H9 (cell line): Measurements from ENCODE around the gene WDR37. TPM values are rescaled to one million over a fixed set of nuclear protein-coding genes. Genes with fewer than 3 reads are reported as not detected.

Experiments
- DNase-seq: peaks from one replicate; pipeline ENCODE4 v3.0.0-alpha.2; 2017
- H2AFZ ChIP-seq: one replicate; pipeline ENCODE4 v1.6.1; 2013; ENCODE audit warnings: mild to moderate bottlenecking, low read length, control low read depth, moderate library complexity
- H2AK5ac ChIP-seq: 2 replicates; pipeline ENCODE4 v1.6.1; 2013; ENCODE audit warnings: low read length, control low read depth, mixed read lengths; ENCODE audit not compliant: insufficient read length
- H2BK120ac ChIP-seq: one replicate; pipeline ENCODE4 v1.6.1; 2013; ENCODE audit warnings: low read depth, mild to moderate bottlenecking, low read length, control low read depth, inconsistent platforms; ENCODE audit not compliant: poor library complexity, severe bottlenecking
- H2BK12ac ChIP-seq: 2 replicates; pipeline ENCODE4 v1.6.1; 2013; ENCODE audit warnings: low read length, control low read depth, mixed read lengths, low read depth; ENCODE audit not compliant: insufficient read length
- H2BK15ac ChIP-seq: 2 replicates; pipeline ENCODE4 v1.6.1; 2013; ENCODE audit warnings: low read depth, low read length, control low read depth
- H2BK20ac ChIP-seq: one replicate; pipeline ENCODE4 v1.6.1; 2013; ENCODE audit warnings: low read depth, mild to moderate bottlenecking, low read length, control low read depth, inconsistent platforms; ENCODE audit not compliant: poor library complexity, severe bottlenecking
- H2BK5ac ChIP-seq: 2 replicates; pipeline ENCODE4 v1.6.1; 2013; ENCODE audit warnings: low read length, control low read depth, mixed read lengths; ENCODE audit not compliant: insufficient read length
- H3K14ac ChIP-seq: 2 replicates; pipeline ENCODE4 v1.6.1; 2013; ENCODE audit warnings: low read length, control low read depth; ENCODE audit not compliant: insufficient read depth
- H3K18ac ChIP-seq: 2 replicates; pipeline ENCODE4 v1.6.1; 2013; ENCODE audit warnings: low read depth, mild to moderate bottlenecking, mixed read lengths, low read length, control low read depth; ENCODE audit not compliant: insufficient read length
- H3K23ac ChIP-seq: 2 replicates; pipeline ENCODE4 v1.6.1; 2013; ENCODE audit warnings: low read length, control low read depth, mixed read lengths, low read depth; ENCODE audit not compliant: insufficient read length
- H3K23me2 ChIP-seq: 2 replicates; pipeline ENCODE4 v1.6.1; 2013; ENCODE audit warnings: low read depth, mild to moderate bottlenecking, mixed read lengths, low read length, control low read depth; ENCODE audit not compliant: insufficient read length, poor library complexity, severe bottlenecking
- H3K27ac ChIP-seq: 2 replicates; pipeline ENCODE4 v1.5.1; 2013; ENCODE audit warnings: low read length, control low read depth, mixed read lengths, low read depth; ENCODE audit not compliant: insufficient read length
- H3K27me3 ChIP-seq: 2 replicates; pipeline ENCODE4 v1.6.1; 2013; ENCODE audit warnings: low read length, control low read depth, inconsistent platforms; ENCODE audit not compliant: insufficient read depth
- H3K4ac ChIP-seq: 2 replicates; pipeline ENCODE4 v1.6.1; 2013; ENCODE audit warnings: low read depth, mild to moderate bottlenecking, control low read depth, inconsistent platforms, low read length, moderate library complexity
- H3K4me1 ChIP-seq: 2 replicates; pipeline ENCODE4 v1.6.1; 2013; ENCODE audit warnings: low read length, control low read depth, inconsistent platforms; ENCODE audit not compliant: insufficient read depth
- H3K4me2 ChIP-seq: 2 replicates; pipeline ENCODE4 v1.6.1; 2013; ENCODE audit warnings: low read length, control low read depth, mixed read lengths; ENCODE audit not compliant: insufficient read length, insufficient read depth
- H3K56ac ChIP-seq: 2 replicates; pipeline ENCODE4 v1.6.1; 2013; ENCODE audit warnings: low read depth, mild to moderate bottlenecking, mixed read lengths, low read length, control low read depth; ENCODE audit not compliant: insufficient read length
- H3K79me1 ChIP-seq: 2 replicates; pipeline ENCODE4 v1.6.1; 2013; ENCODE audit warnings: low read depth, mild to moderate bottlenecking, moderate library complexity, low read length, control low read depth, inconsistent platforms; ENCODE audit not compliant: insufficient read depth, poor library complexity, severe bottlenecking
- H3K79me2 ChIP-seq: 2 replicates; pipeline ENCODE4 v1.6.1; 2013; ENCODE audit warnings: low read length, control low read depth, inconsistent platforms; ENCODE audit not compliant: insufficient read depth
- H3K9ac ChIP-seq: 2 replicates; pipeline ENCODE4 v1.6.1; 2013; ENCODE audit warnings: low read length, control low read depth, mixed read lengths; ENCODE audit not compliant: insufficient read length; ENCODE audit errors: extremely low read depth
- H3K9me3 ChIP-seq: one replicate; pipeline ENCODE4 v1.6.1; 2013; ENCODE audit warnings: low read depth, low read length, inconsistent platforms; ENCODE audit not compliant: control insufficient read depth
- H3T11ph ChIP-seq: one replicate; pipeline ENCODE4 v1.6.1; 2013; ENCODE audit warnings: mild to moderate bottlenecking, low read length, control low read depth, inconsistent platforms
- H4K20me1 ChIP-seq: one replicate; pipeline ENCODE4 v1.6.1; 2013; ENCODE audit not compliant: control insufficient read depth, insufficient read length, insufficient read depth
- H4K5ac ChIP-seq: 2 replicates; pipeline ENCODE4 v1.6.1; 2013; ENCODE audit warnings: low read depth, mild to moderate bottlenecking, mixed read lengths, low read length, control low read depth; ENCODE audit not compliant: insufficient read length
- H4K8ac ChIP-seq: replicated peaks from 2 replicates; pipeline ENCODE4 v1.6.1; 2013; ENCODE audit warnings: low read length, control low read depth, mixed read lengths, low read depth; ENCODE audit not compliant: insufficient read length
- H4K91ac ChIP-seq: 2 replicates; pipeline ENCODE4 v1.6.1; 2013; ENCODE audit warnings: low read depth, mild to moderate bottlenecking, moderate library complexity, mixed read lengths, low read length, control low read depth; ENCODE audit not compliant: insufficient read length
- H3K27ac Mint-ChIP-seq, 3 experiments: 2 replicates in 2 of 3; 3 replicates in 1 of 3; pipeline ENCODE4 v1.8.0; 2020 to 2021; ENCODE audit warnings: mixed read lengths in 3 of 3, mild to moderate bottlenecking in 1 of 3, moderate library complexity in 1 of 3
- H3K27me3 Mint-ChIP-seq: 2 replicates; pipeline ENCODE4 v1.8.0; 2021; ENCODE audit warnings: low read depth, mild to moderate bottlenecking, moderate library complexity, mixed read lengths
- H3K36me3 Mint-ChIP-seq, 3 experiments: 2 replicates in 2 of 3; 3 replicates in 1 of 3; pipeline ENCODE4 v1.8.0; 2020 to 2021; ENCODE audit warnings: low read depth in 3 of 3, mixed read lengths in 3 of 3; ENCODE audit not compliant: insufficient read depth in 1 of 3
- H3K4me1 Mint-ChIP-seq, 2 experiments: 2 replicates each; pipeline ENCODE4 v1.8.0; 2020; ENCODE audit warnings: mixed read lengths in 2 of 2
- H3K4me3 Mint-ChIP-seq, 2 experiments: 2 replicates in 1 of 2; 3 replicates in 1 of 2; pipeline ENCODE4 v1.8.0; 2020 to 2021; ENCODE audit warnings: mild to moderate bottlenecking in 2 of 2, mixed read lengths in 2 of 2, moderate library complexity in 1 of 2
- H3K9me3 Mint-ChIP-seq, 2 experiments: 2 replicates in 1 of 2; 3 replicates in 1 of 2; pipeline ENCODE4 v1.8.0; 2020; ENCODE audit warnings: mild to moderate bottlenecking in 2 of 2, mixed read lengths in 2 of 2, moderate library complexity in 1 of 2
- WGBS: extraction: QIAGEN DNeasy Blood & Tissue Kit; methylation state at CpG from one replicate; pipeline ENCODE4 v1.1.7; 2013; ENCODE audit warnings: missing lambda C conversion rate, low lambda C conversion rate, mixed read lengths; ENCODE audit not compliant: insufficient read length; ENCODE audit errors: extremely low coverage; 5-methylcytosine and 5-hydroxymethylcytosine counted together
- total RNA-seq: library from RNA; stranded (reverse); gene quantifications from 2 replicates; pipeline ENCODE4 v1.2.1, GENCODE V29; 2021
- TF ChIP-seq, protein P1 (sequence below): fragments of 200-600 bp; sonication (generic); conservative IDR thresholded peaks from 3 replicates; pipeline ENCODE4 v1.8.0; 2021; ENCODE audit warnings: antibody characterized with exemption, mild to moderate bottlenecking

Gene WDR37
- total RNA-seq, 1 experiment from 2014 or later = 13.1 TPM

DNA sequence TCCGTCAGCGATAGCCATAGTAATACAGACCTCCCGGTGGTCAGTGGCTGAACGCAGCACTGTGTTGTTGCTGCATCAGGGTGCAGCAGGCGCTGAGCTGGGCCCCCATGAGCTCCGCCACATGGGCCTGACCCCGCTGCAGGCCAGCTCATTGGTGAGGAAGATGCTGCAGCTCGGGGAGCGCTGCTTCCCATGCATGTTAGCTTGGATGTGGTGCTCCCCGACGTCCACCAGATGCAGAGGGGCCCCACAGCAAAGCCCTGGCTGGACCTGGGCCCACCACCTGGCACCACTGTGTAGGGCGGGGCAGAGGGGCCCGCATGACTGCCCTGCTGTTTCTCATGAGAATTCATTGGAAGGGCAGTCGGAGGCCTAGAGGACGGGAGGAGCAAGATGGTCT lies 50.8 kb downstream of the WDR37 start:
- no peak overlapping the region for H3K14ac ChIP-seq
- no peak overlapping the region for H3K9ac ChIP-seq
- no peak overlapping the region for H3K4me2 ChIP-seq
- H2BK120ac ChIP-seq = no peak overlapping the region
- H3K4me1 ChIP-seq = peaks cover 4% of the 10 kb centered on the region; the same call in 1 of the 2 replicates
- H4K5ac ChIP-seq = no peak overlapping the region
- no peak overlapping the region for H3K23ac ChIP-seq
- TF ChIP-seq, protein P1, sequence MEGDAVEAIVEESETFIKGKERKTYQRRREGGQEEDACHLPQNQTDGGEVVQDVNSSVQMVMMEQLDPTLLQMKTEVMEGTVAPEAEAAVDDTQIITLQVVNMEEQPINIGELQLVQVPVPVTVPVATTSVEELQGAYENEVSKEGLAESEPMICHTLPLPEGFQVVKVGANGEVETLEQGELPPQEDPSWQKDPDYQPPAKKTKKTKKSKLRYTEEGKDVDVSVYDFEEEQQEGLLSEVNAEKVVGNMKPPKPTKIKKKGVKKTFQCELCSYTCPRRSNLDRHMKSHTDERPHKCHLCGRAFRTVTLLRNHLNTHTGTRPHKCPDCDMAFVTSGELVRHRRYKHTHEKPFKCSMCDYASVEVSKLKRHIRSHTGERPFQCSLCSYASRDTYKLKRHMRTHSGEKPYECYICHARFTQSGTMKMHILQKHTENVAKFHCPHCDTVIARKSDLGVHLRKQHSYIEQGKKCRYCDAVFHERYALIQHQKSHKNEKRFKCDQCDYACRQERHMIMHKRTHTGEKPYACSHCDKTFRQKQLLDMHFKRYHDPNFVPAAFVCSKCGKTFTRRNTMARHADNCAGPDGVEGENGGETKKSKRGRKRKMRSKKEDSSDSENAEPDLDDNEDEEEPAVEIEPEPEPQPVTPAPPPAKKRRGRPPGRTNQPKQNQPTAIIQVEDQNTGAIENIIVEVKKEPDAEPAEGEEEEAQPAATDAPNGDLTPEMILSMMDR = no peak
- H3K27ac ChIP-seq = no peak overlapping the region
- no peaks in the 10 kb centered on the region for H3K9me3 ChIP-seq
- no peaks in the 10 kb centered on the region for H3K27me3 Mint-ChIP-seq
- H3K9me3 Mint-ChIP-seq = peaks cover 0 to 5% of the 10 kb centered on the region in 2 experiments; a peak in 1 of 5 replicates
- H2BK15ac ChIP-seq = no peak overlapping the region
- no peak overlapping the region for H2AFZ ChIP-seq
- H3K4me3 Mint-ChIP-seq = no peak overlapping the region
- H3K18ac ChIP-seq = no peak overlapping the region
- no peaks in the 10 kb centered on the region for H3K27me3 ChIP-seq
- H2AK5ac ChIP-seq = no peak overlapping the region
- H3K4ac ChIP-seq = no peak overlapping the region
- H3K79me1 ChIP-seq = no peaks in the 10 kb centered on the region
- H3K56ac ChIP-seq = no peak overlapping the region
- no peak overlapping the region for H2BK12ac ChIP-seq
- peaks cover 32 to 76% (median 56%) of the 10 kb centered on the region in 3 experiments; a peak in 6 of 7 replicates for H3K36me3 Mint-ChIP-seq
- H3K79me2 ChIP-seq = no peaks in the 10 kb centered on the region
- no peak overlapping the region for H4K91ac ChIP-seq
- H3T11ph ChIP-seq = no peak overlapping the region
- H3K4me1 Mint-ChIP-seq = peaks cover 18 to 30% of the 10 kb centered on the region in 2 experiments
- H3K23me2 ChIP-seq = no peaks in the 10 kb centered on the region
- no peak for DNase-seq
- H4K8ac ChIP-seq = no peak overlapping the region
- H4K20me1 ChIP-seq = no peaks in the 10 kb centered on the region
- no peak overlapping the region for H3K27ac Mint-ChIP-seq
- no peak overlapping the region for H2BK20ac ChIP-seq
- WGBS = no CpG with 5 or more reads among the region's 15 CpGs
- no peak overlapping the region for H2BK5ac ChIP-seq
